NCI-H1092 (cell line): ENCODE measurements around the gene WNK1.
"Not testable (repeated sequence)": the region's sequence is repeated elsewhere in the genome, so short reads cannot be mapped to it uniquely, and the experiment has no call there.

Source experiments
- DNase-seq: peaks from one replicate; lab custom pipeline; 2025; lab: John Stamatoyannopoulos, UW

The WNK1 gene

DNA sequence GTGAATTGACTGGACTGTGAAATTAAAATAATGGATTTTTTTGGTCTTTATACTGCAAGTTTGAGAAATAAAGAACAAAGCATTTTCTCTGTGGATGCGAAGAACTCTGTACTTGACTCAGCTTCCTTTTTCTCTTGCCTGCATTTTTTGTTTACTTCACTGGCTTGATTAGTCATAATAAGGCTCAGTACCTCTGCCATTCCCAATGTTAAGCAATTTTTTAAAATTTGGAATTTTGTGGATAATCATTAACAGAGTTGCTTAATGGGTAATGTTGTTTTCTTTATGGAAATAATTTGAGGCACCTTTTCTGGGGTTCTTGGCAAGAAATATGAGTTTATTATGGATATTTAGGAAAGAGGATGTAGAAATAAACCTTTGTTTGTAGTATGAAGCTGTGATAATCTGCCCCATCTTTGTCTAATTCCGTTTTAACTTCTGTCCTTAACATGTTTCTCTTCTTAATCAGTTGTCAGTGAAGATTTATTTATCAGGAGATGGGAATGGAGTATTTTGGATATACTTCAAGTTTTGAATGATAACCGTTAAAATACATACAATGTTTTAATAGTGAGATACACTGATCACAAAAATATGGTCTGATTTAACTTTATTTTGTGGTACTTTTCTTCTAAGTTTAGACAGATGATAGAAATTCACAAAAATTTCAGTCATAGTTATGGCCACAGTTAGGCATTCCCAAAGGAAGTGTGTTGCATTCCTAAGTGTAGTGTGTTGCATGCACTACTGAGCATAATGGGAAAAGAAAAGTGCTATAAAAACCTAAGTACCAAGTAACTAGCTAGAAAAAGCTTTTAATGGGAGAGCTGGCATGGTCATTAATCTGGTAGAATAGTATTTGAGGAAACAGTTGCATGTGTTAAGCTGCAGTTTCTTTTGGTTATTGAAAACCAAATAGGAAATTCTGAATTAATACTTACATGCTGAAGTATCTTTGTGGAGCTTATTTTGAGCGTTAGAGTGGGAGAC, 27.7 kb downstream of the WNK1 start:
- DNase-seq = no peak

DNA sequence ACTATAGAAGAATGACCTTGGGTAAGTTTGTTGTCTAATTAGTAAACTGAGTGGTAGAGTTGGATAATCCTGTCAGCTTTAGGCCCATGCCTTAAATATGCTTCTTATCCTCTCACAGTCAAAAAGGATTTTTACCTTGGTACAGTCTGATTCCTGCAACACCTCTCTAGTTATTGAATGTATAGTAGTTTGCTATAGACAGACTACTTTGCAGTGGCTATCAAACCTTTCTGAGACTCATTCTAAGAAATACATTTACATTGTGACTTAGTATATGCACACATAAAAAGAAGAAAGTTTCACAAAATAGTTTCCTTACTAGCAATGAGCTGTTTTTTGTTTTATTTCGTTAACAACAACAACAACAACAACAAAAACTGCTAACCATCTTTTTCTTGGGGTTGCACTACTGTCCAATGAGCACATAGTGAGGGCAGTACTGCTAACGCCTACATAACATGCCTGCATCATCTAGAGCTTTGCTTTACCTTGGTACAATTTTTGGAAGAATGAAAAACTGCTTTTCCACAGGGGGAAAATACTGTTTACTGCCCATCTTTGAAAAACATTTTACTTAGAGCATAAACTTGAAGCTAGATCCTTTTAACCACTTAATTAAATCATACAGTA, 28.5 kb downstream of the WNK1 start:
- no peak for DNase-seq

DNA sequence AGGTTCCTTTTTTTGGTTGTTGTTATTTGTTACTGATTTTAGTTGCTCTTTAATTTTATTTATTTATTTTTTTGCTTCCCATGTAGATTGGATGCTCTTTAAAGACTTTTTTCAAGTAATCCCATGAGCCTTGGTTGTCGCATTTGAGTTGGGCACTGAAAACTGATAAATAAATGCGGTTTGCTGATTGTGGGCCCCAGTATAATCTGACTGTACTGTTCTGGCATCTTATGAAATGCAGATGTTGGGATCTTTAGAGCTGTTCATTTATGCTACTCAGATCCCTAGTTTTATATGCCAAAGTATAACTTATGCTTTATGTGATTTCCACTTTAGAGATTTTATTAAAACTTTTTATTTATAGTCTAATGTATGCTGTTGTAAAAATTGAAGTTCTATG, 33.3 kb downstream of the WNK1 start:
- no peak for DNase-seq

DNA sequence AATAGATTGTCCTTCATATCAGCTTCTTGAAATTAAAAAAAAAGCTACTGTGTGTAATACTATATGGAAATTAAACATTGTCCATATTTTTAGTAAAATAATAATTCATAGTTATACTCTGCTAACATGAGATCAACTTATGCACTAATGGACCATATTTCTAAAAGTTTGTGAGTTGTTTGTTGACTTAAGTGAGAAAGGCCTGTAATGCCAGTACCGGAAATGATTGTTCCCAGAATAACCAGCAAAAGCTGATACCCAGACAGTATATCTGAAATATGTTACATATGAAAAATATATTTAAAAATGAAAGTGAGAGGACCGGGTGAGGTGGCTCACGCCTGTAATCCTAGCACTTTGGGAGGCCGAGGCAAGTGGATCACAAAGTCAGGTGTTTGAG, 35.9 kb downstream of the WNK1 start:
- no peak for DNase-seq

DNA sequence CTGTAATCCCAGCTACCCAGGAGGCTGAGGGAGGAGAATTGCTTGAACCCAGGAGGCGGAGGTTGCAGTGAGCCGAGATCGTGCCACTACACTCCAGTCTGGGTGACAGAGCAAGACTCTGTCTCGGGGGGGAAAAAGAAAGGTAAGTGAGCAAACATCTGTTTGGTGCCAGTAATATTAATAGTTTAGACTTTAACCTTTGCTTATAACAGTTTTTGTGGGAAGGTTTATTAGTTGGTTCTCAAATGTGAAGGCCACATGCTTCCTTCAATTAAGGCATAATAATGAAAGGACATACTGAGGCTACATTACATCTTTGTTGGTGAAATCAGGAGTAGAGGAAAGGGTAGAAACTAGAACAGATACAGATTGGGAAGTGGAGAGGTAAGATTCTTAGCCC, 36.4 kb downstream of the WNK1 start:
- DNase-seq = not testable (repeated sequence)

DNA sequence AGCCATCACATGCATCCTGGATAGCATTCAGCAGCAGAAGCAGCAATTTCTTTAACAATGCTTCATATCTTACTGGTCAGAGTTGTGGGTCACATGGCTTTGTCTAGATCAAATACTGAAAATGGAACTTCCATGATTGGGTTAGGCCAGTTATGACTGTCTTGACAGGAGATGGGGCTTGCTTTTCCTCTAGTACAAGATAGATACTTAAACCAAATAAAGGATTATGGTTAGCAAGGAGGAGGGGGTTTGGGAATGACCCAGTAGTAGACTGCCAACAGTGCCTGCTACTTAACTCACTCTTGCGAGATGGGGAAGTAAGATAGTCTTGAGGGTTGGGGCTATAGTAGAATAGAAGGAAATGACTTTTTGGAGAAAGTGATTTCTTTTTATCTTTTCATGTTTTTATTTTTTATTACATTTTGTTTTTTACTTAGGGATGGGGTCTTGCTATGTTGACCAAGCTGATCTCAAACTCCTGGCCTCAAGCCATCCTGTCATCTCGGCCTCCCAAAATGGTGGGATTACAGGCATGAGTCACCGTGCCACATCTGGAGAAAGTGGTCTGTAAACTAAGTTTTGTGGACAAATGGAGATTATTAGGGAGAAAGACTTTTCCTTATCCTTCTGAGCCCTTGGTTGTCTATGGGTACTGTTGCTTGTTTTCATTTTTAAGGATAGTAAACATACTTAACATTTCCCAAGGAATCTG, 37.6 kb downstream of the WNK1 start:
- no peak for DNase-seq

DNA sequence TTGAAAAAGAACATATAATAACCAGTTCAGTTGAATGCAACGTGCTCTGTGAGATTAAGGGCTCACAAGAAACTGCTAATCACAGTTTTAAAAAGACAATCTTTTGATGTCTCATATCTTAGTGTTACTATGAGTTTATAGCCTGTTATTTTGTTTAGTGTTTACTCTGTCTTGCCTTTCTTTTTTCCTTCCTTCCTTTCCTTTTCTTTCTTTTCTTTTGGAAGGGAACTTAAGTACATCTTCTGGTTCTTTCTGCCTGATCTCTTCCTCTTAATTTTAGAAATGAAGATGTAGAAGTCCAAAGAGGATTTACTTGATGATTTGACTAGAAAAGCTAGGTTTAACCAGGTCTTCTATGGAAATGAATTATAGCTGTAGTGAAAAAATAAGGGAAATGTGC, 38.2 kb downstream of the WNK1 start:
- DNase-seq = no peak

DNA sequence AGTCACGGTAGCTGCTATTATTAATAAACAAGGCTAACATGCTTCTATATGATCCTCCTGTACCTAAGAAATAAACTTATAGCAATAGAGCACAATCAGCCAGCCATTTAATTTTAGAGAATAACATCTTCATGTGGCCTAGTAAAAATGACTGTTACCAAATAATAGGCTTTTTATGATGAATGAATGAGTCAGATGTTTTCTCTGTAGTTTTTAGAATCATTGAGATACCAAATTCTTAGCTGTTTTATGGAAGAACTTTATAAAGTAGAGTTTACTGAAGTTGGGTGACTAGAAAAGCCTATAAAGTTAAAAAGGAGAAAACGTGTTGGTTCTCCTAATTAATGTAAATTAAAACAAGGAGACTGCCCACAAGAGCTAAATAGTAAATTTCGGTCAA, 40.7 kb downstream of the WNK1 start:
- no peak for DNase-seq

DNA sequence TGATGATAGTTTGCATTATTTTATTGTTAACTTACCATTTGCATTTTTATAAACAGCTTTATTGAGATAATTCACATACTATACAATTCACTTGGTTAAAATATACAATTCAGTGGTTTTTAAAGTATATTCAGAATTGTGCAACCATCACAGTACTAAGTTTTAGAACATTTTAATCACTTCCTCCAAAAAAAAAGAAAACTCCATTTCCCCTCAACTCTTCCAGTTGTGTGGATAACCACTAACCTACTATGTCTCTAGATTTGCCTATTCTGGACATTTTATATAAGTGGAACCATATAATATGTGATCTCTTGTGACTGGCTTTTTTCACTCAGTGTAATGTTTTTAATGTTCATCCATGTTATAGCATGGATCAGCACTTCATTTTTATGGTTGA, 41.3 kb downstream of the WNK1 start:
- DNase-seq = no peak

DNA sequence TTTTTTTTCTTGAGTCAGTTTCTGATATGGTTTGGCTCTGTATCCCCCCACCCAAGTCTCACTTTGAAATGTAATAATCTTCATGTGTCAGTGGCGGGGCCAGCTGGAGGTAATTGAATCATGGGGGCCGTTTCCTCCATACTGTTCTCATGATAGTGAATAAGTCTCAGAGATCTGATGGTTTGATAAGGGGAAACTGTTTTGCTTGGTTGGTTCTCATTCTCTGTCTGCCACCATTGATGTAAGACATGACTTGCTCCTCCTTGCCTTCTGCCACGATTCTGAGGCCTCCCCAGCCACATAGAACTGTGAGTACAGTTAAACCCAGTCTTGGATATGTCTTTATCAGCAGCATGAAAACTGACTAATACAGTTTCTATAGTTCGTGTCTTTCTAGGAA, 42.9 kb downstream of the WNK1 start:
- no peak for DNase-seq

DNA sequence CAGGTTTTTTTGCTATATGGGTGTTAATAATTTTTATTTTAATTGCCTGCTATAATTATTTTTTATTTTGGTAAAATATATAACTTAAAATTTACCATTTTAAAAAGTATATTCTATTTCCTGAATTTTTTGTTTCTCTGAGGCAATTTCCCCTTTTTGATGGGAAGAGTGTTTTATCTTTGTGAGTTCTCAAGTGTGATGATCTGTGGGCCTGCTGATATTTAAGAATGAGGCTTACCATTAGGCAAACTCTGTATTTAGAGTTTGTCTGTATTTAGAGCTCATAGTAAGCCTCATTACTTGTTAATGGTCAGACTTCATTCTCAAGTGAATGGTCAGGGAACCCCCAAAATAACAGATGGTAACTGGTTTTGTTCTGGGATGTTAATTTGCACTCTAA, 48.0 kb downstream of the WNK1 start:
- no peak for DNase-seq

DNA sequence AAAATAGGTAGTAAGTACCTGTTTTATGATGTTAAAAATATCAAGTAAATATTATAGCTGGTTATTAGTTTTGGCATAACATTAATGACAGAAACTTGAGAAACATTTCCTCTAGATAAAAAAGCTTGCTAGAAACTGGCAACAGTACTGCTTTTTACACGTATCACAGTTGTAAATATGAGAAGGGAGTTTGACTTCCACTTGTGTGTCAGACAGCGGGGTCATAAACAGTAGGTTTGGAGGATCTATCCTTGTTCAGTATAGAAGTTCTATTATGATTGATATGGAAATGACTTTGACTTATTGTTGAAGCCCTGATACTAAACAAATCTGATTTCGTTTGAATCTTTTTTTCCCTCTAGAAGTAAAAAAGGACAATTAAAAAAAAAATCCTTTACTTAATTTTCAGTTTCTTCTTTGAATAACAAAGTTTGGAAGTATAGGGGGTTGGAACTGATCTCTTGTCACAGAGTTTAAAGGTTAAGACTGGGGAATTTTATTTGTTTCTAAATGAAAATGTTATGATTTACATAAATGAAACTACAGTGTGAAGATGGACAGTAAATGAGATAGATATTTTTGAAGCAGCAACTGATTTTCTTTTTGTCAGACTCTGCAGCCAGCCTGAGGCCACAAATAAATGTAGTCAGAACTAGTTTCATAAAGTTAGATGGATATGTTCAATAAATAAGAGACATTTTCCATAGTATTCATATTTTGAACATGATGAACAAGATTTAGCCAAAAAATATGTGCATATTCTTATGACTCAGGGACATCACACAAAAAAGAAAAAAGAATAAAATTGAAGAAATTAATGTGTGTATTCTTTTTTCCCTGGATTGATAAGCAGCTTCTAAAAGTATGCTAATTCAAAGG, 50.1 kb downstream of the WNK1 start:
- DNase-seq = no peak

DNA sequence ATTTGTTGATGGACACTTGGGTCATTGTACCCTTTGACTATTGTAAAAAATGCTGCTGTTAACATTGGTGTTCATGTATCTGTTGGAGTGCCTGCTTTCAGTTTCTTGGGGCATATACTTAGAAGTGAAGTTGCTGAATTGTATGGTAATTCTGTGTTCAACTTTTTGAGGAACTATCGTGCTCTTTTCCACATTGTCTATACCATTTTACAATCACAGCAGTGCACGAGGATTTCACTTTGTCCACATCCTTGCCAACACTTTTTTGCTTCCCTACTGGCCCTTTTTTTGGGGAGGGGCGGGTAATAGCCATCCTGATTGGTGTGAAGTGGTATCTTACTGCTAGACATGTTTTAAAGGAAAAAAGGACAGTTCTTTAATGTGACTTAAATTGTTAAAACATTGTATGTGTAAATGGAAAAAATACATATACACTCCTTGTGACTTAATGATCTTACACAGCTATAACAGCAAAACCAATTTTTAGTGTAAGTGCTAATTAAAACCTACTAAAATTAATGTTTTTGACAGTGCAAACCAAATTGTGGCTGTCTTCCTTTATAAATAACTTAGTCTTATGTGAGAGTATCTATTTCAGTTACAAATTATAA, 52.7 kb downstream of the WNK1 start:
- DNase-seq = no peak

DNA sequence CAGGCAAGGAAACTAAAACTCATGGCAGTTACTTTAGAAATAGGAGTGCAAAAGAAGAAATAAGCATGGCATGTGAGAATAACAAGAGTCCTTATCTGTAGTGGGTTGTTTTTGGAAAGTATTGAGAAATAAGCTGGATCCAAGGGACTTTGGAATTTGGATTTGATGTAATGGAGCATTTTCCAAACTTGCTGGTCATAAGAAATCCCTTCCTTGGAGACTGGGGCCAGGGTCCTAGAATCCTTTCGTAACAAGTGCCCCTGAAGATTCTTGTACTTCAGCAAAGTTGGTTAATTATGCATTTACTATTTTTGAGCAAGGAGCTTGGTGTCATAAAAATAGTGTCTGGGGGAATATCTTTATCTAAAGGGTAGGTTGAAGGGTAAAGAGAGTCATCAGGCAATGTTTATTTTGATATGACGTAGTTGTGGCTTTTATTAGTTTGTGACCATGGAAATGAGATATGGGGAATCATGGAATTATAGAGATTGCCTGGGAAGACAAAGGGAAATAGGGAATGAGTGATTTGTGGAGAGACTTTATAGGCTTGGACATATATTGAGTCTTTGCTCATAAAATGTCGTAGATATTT, 53.9 kb downstream of the WNK1 start:
- DNase-seq = no peak

DNA sequence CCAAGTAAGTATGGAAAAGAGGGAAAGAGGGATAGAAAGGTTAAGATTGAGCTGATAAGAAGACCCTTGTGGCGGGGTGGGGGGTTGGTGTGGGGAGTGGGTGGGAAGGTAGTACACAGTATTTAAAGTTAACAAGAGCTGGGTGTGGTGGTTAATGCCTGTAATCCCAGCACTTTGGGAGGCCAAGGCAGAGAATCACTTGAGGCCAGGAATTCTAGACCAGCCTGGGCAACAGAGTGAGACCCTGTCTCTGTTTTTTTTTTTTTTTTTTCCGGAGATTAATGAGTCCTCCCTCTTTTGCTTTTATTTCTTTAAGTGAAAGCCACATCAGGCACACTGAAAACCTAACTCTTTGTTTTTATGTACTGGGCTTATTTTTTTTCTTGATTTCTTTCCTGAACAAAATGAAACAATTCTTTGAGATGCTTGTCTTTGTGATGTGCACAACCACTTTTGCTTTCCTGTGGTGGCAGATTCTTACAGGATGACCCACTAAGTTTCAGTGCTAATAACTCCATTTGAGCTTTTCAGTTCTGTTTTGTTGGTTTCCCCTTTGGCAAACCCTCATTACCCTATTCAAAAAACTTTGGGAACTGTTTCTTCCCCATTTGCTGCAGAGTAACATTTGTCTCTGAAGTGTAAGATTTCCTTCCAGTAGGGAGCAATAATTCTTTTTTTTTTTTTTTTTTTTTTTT, 54.8 kb downstream of the WNK1 start:
- DNase-seq = no peak

DNA sequence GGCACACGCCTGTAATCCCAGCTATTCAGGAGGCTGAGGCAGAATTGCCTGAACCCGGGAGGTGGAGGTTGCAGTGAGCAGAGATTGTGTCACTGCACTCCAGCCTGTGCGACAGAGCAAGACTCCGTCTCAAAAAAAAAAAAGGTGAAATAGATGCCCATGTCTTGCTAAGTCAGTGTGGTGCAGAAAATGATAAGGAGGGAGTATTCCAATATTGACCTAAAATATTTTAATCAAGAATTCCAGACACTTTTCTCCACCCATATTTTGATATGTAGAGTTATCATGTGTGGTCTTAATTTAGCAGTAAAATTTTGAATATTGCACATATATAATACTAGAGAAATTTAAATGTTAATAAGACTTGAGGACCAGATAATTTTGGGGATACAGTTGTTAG, 57.7 kb downstream of the WNK1 start:
- DNase-seq = no peak

DNA sequence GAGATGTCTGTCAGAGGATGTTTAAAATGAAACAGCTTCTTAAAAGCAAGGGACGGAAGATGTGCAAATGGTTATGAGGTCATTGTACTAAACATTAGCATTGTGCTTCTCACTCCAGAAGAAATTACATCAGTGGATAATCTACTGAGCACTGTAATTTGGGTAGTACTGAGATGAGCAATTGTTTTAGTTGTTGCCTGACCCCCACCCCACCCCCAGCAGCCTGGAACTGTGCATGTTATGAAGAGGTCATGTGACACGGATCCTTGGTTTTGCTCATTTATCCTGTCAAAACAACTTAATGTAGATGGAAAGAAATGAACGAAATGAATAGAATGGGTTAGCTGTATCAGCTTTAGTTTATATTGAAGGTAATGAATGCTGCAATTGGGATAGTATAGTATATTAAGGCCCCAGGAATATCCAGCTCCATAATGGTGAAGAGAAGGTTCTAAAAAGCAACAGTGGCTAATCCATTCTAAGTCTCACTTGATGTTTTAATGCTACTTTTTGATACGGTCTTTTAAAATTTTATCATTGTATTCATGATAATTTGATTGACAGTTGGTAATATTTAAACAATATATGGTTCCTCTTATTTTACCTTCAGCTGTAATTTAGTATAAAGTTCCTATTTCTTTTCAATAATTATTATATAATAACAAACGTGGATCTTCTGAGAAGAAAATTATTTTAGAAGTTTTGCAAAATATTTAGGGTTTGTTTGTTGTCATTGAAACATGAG, 58.5 kb downstream of the WNK1 start:
- no peak for DNase-seq

DNA sequence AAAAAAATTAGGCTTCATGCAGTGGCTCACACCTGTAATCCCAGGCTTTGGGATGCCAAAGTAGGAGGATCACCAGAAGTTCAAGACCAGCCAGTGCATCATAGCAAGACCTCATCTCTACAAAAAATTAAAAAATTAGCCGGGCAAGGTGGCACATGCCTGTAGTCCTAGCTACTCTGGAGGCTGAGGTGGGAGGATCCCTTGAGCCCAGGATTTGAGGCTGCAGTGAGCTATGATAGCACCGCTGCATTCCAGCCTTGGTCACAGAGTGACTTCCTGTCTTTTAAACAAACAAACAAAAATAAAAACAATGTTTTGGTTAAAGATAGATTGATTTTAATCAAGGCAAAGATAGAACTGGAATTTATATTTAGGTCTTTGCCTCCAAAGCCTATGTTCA, 60.6 kb downstream of the WNK1 start:
- DNase-seq = no peak

DNA sequence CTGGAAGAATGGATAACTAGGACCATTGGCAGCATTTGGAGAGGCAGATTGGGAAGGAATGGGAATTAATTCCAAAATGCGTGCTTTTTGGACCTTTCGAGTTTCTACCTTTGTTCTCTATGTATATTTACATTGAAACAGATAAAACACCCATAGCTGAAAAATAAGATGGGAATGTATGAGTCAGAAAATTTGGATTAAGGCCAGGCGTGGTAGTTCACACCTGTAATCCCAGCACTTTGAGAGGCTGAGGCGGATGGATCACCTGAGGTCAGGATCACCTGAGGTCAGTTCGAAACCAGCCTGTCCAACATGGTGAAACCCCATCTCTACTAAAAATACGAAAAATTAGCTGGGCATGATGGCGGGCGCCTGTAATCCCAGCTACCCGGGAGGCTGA, 65.1 kb downstream of the WNK1 start:
- DNase-seq = not testable (repeated sequence)
